Measurements from ENCODE around the gene UBA3.

DNA sequence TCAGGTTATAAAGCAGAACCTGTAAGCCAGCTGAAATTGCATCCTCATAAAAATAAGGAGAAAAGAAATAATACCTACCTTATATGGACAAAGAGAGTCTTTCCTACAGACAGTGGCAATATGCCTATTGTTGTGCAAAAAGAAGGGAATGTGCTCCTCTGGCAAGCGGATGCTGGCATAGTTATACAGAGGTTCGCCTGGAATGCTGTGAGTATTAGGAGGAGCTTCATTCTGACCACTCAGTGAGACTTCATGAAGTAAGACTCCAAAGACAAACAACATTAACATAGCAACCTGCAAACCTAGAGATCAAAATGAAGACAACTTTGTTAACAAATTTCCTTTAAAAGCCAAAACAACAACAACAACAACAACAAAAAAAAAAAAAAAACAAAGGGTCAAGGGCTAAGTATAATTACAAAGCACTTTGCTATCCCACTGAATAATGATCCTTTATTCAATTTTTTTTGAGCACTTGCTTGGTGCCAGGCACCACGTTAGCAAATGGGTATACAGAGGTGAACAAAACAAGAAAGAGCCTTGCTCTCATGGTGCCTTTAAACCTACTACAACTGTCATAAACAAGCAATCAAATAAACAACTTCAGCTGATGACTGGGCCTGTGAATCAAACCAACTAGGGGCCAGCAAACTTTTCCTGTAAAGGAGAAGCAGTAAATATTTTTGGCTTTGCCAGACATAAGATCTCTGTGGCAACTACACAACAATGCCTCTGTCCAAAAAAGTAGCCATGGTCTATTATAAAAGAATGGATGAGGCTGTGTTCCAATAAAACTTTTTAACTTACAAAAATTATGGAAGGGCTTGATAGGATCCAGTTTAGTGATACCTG is 70.4 kb downstream of the UBA3 start:
- TF ChIP-seq, protein P1, sequence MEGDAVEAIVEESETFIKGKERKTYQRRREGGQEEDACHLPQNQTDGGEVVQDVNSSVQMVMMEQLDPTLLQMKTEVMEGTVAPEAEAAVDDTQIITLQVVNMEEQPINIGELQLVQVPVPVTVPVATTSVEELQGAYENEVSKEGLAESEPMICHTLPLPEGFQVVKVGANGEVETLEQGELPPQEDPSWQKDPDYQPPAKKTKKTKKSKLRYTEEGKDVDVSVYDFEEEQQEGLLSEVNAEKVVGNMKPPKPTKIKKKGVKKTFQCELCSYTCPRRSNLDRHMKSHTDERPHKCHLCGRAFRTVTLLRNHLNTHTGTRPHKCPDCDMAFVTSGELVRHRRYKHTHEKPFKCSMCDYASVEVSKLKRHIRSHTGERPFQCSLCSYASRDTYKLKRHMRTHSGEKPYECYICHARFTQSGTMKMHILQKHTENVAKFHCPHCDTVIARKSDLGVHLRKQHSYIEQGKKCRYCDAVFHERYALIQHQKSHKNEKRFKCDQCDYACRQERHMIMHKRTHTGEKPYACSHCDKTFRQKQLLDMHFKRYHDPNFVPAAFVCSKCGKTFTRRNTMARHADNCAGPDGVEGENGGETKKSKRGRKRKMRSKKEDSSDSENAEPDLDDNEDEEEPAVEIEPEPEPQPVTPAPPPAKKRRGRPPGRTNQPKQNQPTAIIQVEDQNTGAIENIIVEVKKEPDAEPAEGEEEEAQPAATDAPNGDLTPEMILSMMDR (IDR thresholded peaks at IDR 0.05): no peak
- TF ChIP-seq EP300 (IDR thresholded peaks at IDR 0.05): no peak
- no peak for TF ChIP-seq POLR2A (IDR thresholded peaks at IDR 0.05)

Data from stomach (tissue), 4 donors.